ENCODE results near the gene OR10A6.

DNA sequence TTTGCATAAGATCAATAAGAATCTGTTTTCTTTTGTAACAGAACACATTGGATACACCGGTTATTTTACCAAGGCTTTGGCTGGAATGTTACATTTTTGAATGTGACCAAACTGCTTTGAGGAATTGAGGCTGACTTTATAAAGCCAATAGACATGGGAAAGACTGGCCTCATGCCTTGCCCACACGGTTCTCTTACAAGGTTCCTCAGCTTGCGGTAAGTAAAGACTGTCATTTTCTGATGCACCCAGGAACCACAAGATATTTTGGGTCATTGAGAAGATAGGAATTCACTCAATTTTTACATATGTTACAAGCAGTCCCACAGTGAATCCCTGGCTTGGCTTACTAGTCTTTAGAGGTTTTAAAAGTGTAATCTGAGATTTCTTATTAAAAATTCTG lies 23.9 kb downstream of the OR10A6 start:
- no peak for TF ChIP-seq POLR2A (IDR thresholded peaks at IDR 0.05; ENCODE audit: low read length)
- TF ChIP-seq GATA1 (IDR thresholded peaks at IDR 0.05; ENCODE audit: low read depth, low read length) = no peak
